ENCODE results near the gene PRXL2A.

The PRXL2A gene

DNA sequence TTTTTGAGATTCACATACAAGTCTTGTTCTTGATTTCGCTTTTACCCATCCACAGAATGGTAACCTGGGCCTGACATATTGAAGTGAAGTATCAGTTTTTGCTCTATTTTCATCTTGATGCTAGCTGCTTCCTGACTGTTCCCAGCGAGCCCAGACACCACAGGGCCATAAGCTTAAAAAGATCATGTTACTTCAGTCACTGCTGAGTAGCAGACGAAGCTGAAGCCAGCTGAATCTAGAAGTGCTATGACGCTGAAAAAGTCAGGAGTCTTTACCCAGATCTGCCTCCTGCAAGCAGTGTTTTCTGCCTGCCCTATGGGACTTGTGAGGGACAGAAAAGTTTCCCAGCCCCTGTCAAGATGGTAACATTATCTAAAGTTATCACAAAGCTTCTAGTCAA, 2.7 kb upstream of the PRXL2A start:
- no peaks in the 10 kb centered on the region for H3K9me3 ChIP-seq (ENCODE audit: control insufficient read depth, insufficient read depth, low read depth, low read length)
- CTCF ChIA-PET = interaction anchor here (0.6 to 1.5 kb wide), 3 partner anchors 17 to 259 kb away, joined by 3 read pairs; no protein-coding TSS in a partner anchor
- H3K4me1 ChIP-seq (ENCODE audit: control insufficient read depth, insufficient read depth, low read length) = no peaks in the 10 kb centered on the region; the same call in none of the 2 replicates
- peaks cover 0 to 3% of the 10 kb centered on the region in 2 experiments; a peak in 1 of 3 replicates for H3K36me3 ChIP-seq (ENCODE audit: control insufficient read depth in 2 of 2, insufficient read depth in 1 of 2, low read length in 2 of 2)
- H3K27ac ChIP-seq (ENCODE audit: extremely low read depth, low read depth, low read length) = no peak overlapping the region
- no peak for TF ChIP-seq ZNF404 (tag by site-specific recombination; IDR thresholded peaks at IDR 0.05)
- TF ChIP-seq ZNF10 (tag by site-specific recombination; IDR thresholded peaks at IDR 0.05) = peak; percentile 88
- no peak for TF ChIP-seq GFI1B (tag by site-specific recombination; IDR thresholded peaks at IDR 0.05)
- TF ChIP-seq SP7 (tag by site-specific recombination; IDR thresholded peaks at IDR 0.05) = no peak
- H3K4me3 ChIP-seq (ENCODE audit: low read depth, low read length) = no peak overlapping the region
- POLR2A ChIA-PET = no interaction called here

DNA sequence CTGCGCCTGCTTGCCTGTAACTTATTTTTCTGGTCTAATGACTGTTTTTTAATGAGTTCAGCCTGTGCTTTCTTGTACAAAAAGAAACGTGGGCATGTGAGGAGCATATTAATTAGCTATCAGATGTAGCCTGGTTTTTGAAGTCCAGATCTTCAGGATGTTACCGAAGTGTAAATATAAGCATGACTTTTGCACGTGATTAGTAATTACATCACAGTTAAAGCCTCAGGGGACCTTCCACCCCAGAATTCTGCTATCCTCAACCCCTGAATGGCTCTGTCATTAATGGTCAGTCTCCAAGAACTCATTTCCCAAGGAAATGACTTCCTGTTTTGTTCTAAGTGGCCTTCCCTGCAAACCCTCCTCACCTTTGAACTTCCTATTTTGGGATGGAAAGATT, 2.1 kb upstream of the PRXL2A start:
- POLR2A ChIA-PET = no interaction called here

GRCh38 chr10:80407812-80408241, 524 bp upstream of the PRXL2A start:
- POLR2A ChIA-PET = interaction anchor here (0.6 to 1.0 kb wide), 6 partner anchors 9 to 353 kb away, joined by 3 to 5 read pairs (median 4); no protein-coding TSS in a partner anchor
- no peaks in the 10 kb centered on the region for H3K9me3 ChIP-seq (ENCODE audit: control insufficient read depth, insufficient read depth, low read depth, low read length)
- peak overlapping the region; percentile 52 for H3K4me3 ChIP-seq (ENCODE audit: low read depth, low read length)
- TF ChIP-seq ZNF138 (tag by site-specific recombination; IDR thresholded peaks at IDR 0.05; ENCODE audit: borderline replicate concordance) (no peak), KLF1 (tag by site-specific recombination; IDR thresholded peaks at IDR 0.05) (no peak), ZSCAN30 (tag by site-specific recombination; IDR thresholded peaks at IDR 0.05) (no peak), ZNF37A (tag by site-specific recombination; IDR thresholded peaks at IDR 0.05) (no peak), ZNF211 (tag by site-specific recombination; IDR thresholded peaks at IDR 0.05; ENCODE audit: low read depth) (no peak), ZNF366 (tag by site-specific recombination; conservative IDR thresholded peaks at IDR 0.05) (no peak), ZNF335 (tag by site-specific recombination; conservative IDR thresholded peaks at IDR 0.05) (no peak), ZNF747 (tag by site-specific recombination; IDR thresholded peaks at IDR 0.05) (no peak), ZNF274 (IDR thresholded peaks at IDR 0.05; ENCODE audit: low read length) (no peak), ZNF274 (tag by site-specific recombination; IDR thresholded peaks at IDR 0.05; ENCODE audit: borderline replicate concordance) (no peak)
- TF ChIP-seq, protein P1, sequence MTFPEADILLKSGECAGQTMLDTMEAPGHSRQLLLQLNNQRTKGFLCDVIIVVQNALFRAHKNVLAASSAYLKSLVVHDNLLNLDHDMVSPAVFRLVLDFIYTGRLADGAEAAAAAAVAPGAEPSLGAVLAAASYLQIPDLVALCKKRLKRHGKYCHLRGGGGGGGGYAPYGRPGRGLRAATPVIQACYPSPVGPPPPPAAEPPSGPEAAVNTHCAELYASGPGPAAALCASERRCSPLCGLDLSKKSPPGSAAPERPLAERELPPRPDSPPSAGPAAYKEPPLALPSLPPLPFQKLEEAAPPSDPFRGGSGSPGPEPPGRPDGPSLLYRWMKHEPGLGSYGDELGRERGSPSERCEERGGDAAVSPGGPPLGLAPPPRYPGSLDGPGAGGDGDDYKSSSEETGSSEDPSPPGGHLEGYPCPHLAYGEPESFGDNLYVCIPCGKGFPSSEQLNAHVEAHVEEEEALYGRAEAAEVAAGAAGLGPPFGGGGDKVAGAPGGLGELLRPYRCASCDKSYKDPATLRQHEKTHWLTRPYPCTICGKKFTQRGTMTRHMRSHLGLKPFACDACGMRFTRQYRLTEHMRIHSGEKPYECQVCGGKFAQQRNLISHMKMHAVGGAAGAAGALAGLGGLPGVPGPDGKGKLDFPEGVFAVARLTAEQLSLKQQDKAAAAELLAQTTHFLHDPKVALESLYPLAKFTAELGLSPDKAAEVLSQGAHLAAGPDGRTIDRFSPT (tag by site-specific recombination; IDR thresholded peaks at IDR 0.05) = no peak
- peaks cover 0 to 3% of the 10 kb centered on the region in 2 experiments; a peak in 1 of 3 replicates for H3K36me3 ChIP-seq (ENCODE audit: control insufficient read depth in 2 of 2, insufficient read depth in 1 of 2, low read length in 2 of 2)
- H3K27ac ChIP-seq (ENCODE audit: extremely low read depth, low read depth, low read length) = peak overlapping the region; percentile 74; the same call in 1 of the 2 replicates
- CTCF ChIA-PET = interaction anchor here (0.6 to 0.7 kb wide), 2 partner anchors 131 to 1210 kb away, joined by 3 read pairs; no protein-coding TSS in a partner anchor
- peaks cover 20% of the 10 kb centered on the region for H3K4me1 ChIP-seq (ENCODE audit: control insufficient read depth, insufficient read depth, low read length)

More for the DNA sequence above, 2.1 kb upstream of the PRXL2A start:
- TF ChIP-seq ZNF211 (tag by site-specific recombination; IDR thresholded peaks at IDR 0.05; ENCODE audit: low read depth) (no peak), OVOL3 (tag by site-specific recombination; IDR thresholded peaks at IDR 0.05) (no peak), SALL2 (tag by site-specific recombination; IDR thresholded peaks at IDR 0.05; ENCODE audit: borderline replicate concordance) (no peak), ZNF792 (tag by site-specific recombination; IDR thresholded peaks at IDR 0.05) (no peak), ZNF843 (tag by site-specific recombination; IDR thresholded peaks at IDR 0.05) (no peak), GLIS1 (tag by site-specific recombination; IDR thresholded peaks at IDR 0.05) (no peak), GFI1B (tag by site-specific recombination; IDR thresholded peaks at IDR 0.05) (no peak), ZNF18 (tag by site-specific recombination; IDR thresholded peaks at IDR 0.05) (no peak)
- TF ChIP-seq, protein P2, sequence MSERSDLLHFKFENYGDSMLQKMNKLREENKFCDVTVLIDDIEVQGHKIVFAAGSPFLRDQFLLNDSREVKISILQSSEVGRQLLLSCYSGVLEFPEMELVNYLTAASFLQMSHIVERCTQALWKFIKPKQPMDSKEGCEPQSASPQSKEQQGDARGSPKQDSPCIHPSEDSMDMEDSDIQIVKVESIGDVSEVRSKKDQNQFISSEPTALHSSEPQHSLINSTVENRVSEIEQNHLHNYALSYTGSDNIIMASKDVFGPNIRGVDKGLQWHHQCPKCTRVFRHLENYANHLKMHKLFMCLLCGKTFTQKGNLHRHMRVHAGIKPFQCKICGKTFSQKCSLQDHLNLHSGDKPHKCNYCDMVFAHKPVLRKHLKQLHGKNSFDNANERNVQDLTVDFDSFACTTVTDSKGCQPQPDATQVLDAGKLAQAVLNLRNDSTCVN (tag by site-specific recombination; optimal IDR thresholded peaks at IDR 0.05) = no peak
- Histone ChIP-seq H3K4me3 (ENCODE audit: low read depth, low read length) (no peak overlapping the region), H3K27ac (ENCODE audit: extremely low read depth, low read depth, low read length) (no peak overlapping the region), H3K9me3 (ENCODE audit: control insufficient read depth, insufficient read depth, low read depth, low read length) (no peaks in the 10 kb centered on the region), H3K36me3 (ENCODE audit: control insufficient read depth in 2 of 2, insufficient read depth in 1 of 2, low read length in 2 of 2) (peaks cover 0 to 3% of the 10 kb centered on the region in 2 experiments; a peak in 1 of 3 replicates), H3K4me1 (ENCODE audit: control insufficient read depth, insufficient read depth, low read length) (peaks cover 5% of the 10 kb centered on the region)
- CTCF ChIA-PET = interaction anchor here (1.1 to 1.5 kb wide), 2 partner anchors 38 to 258 kb away, joined by 3 read pairs; no protein-coding TSS in a partner anchor
